ENCODE measurements around the gene XYLT1. TPM values are rescaled to one million over a fixed set of nuclear protein-coding genes. Genes with fewer than 3 reads are reported as not detected.

The XYLT1 gene
- total RNA-seq, 1 experiment from 2014 or later, result 25.0 TPM

DNA sequence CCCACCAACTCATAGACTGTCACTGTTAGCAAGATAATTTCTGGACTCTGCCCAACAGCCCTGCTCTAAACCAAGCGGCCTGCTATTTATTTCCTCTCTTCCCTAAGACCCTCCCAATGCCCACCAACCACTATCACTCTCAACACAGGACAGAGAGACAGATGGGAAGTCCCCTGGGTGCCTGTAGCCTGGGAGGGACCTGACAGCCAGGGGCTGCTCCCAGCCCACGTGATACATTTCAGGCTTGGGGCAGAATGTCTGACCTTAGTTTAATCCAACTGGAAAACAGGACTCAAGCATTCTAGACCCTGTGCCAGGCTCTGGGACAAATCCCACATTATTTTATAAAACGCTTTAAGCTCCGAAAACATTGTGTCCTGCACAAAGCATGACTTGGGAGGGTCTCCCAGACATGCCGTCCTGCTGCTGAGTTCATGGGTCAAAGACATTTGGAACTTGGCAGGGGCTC, 23.6 kb downstream of the XYLT1 start:
- peak overlapping the region; percentile 63; the same call in 1 of the 2 replicates for H3K27ac Mint-ChIP-seq
- TF ChIP-seq, protein P1, sequence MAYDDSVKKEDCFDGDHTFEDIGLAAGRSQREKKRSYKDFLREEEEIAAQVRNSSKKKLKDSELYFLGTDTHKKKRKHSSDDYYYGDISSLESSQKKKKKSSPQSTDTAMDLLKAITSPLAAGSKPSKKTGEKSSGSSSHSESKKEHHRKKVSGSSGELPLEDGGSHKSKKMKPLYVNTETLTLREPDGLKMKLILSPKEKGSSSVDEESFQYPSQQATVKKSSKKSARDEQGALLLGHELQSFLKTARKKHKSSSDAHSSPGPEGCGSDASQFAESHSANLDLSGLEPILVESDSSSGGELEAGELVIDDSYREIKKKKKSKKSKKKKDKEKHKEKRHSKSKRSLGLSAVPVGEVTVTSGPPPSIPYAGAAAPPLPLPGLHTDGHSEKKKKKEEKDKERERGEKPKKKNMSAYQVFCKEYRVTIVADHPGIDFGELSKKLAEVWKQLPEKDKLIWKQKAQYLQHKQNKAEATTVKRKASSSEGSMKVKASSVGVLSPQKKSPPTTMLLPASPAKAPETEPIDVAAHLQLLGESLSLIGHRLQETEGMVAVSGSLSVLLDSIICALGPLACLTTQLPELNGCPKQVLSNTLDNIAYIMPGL (CRISPR knock-in tag; IDR thresholded peaks at IDR 0.05), result no peak
- TF ChIP-seq ZNF263 (CRISPR knock-in tag; IDR thresholded peaks at IDR 0.05; ENCODE audit: low read depth) (no peak), ETV6 (CRISPR knock-in tag; IDR thresholded peaks at IDR 0.05) (no peak)
- TF ChIP-seq, protein P2, sequence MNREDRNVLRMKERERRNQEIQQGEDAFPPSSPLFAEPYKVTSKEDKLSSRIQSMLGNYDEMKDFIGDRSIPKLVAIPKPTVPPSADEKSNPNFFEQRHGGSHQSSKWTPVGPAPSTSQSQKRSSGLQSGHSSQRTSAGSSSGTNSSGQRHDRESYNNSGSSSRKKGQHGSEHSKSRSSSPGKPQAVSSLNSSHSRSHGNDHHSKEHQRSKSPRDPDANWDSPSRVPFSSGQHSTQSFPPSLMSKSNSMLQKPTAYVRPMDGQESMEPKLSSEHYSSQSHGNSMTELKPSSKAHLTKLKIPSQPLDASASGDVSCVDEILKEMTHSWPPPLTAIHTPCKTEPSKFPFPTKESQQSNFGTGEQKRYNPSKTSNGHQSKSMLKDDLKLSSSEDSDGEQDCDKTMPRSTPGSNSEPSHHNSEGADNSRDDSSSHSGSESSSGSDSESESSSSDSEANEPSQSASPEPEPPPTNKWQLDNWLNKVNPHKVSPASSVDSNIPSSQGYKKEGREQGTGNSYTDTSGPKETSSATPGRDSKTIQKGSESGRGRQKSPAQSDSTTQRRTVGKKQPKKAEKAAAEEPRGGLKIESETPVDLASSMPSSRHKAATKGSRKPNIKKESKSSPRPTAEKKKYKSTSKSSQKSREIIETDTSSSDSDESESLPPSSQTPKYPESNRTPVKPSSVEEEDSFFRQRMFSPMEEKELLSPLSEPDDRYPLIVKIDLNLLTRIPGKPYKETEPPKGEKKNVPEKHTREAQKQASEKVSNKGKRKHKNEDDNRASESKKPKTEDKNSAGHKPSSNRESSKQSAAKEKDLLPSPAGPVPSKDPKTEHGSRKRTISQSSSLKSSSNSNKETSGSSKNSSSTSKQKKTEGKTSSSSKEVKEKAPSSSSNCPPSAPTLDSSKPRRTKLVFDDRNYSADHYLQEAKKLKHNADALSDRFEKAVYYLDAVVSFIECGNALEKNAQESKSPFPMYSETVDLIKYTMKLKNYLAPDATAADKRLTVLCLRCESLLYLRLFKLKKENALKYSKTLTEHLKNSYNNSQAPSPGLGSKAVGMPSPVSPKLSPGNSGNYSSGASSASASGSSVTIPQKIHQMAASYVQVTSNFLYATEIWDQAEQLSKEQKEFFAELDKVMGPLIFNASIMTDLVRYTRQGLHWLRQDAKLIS (CRISPR knock-in tag; IDR thresholded peaks at IDR 0.05; ENCODE audit: borderline replicate concordance), result no peak
- H3K9me3 Mint-ChIP-seq, result peaks cover 3% of the 10 kb centered on the region; the same call in 1 of the 2 replicates
- peaks cover 32% of the 10 kb centered on the region for H3K4me1 Mint-ChIP-seq
- ATAC-seq, result no peak
- no peak overlapping the region for H3K4me3 Mint-ChIP-seq
- DNase-seq (ENCODE audit: low spot score), result no peak
- CTCF ChIA-PET, result no interaction called here
- POLR2A ChIA-PET, result no interaction called here
- H3K36me3 Mint-ChIP-seq, result peaks cover 15% of the 10 kb centered on the region
- H3K27me3 Mint-ChIP-seq (ENCODE audit: low read depth), result no peaks in the 10 kb centered on the region

DNA sequence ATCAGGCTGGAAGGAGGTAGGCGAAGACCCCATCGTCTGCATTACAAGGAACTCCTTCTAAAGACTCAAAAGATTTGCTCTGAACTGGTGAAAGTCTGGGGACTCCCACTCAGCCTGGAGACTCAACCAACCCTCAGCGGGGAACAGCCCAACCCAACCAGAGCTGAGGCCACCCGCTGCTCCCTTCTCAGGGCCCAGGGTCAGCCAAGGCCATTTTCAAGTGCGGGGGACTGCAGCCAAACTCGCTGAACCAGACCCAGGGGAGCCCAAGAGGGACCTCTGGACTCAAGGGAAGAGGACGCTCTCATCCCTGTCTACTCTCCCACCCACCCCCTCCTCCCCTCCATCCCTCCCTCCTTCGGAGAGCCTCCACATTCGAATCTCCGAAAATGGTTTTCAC, 24.1 kb downstream of the XYLT1 start:
- H3K36me3 Mint-ChIP-seq, result peaks cover 15% of the 10 kb centered on the region

More for the DNA sequence above, 24.1 kb downstream of the XYLT1 start:
- Mint-ChIP-seq H3K9me3 (peaks cover 3% of the 10 kb centered on the region; the same call in 1 of the 2 replicates), H3K4me1 (peaks cover 30% of the 10 kb centered on the region), H3K27ac (no peak overlapping the region; the same call in 1 of the 2 replicates), H3K27me3 (ENCODE audit: low read depth) (no peaks in the 10 kb centered on the region), H3K4me3 (no peak overlapping the region)
- no peak for DNase-seq (ENCODE audit: low spot score)
- ChIA-PET CTCF (no interaction called here), POLR2A (no interaction called here)
- TF ChIP-seq NR3C1 (CRISPR knock-in tag; conservative IDR thresholded peaks at IDR 0.05; ENCODE audit: low read depth) (no peak), ZNF416 (CRISPR knock-in tag; IDR thresholded peaks at IDR 0.05) (no peak), TP53 (CRISPR knock-in tag; IDR thresholded peaks at IDR 0.05) (no peak), CREM (CRISPR knock-in tag; IDR thresholded peaks at IDR 0.05) (no peak), CBFB (CRISPR knock-in tag; IDR thresholded peaks at IDR 0.05; ENCODE audit: low read depth) (no peak), MXD4 (CRISPR knock-in tag; IDR thresholded peaks at IDR 0.05; ENCODE audit: borderline replicate concordance) (no peak), GABPB1 (CRISPR knock-in tag; IDR thresholded peaks at IDR 0.05) (no peak), NR2C2 (CRISPR knock-in tag; IDR thresholded peaks at IDR 0.05) (no peak), SMAD3 (CRISPR knock-in tag; IDR thresholded peaks at IDR 0.05; ENCODE audit: borderline replicate concordance) (no peak), ZNF423 (CRISPR knock-in tag; IDR thresholded peaks at IDR 0.05) (no peak), EMX1 (CRISPR knock-in tag; IDR thresholded peaks at IDR 0.05) (no peak)
- TF ChIP-seq, protein P3, sequence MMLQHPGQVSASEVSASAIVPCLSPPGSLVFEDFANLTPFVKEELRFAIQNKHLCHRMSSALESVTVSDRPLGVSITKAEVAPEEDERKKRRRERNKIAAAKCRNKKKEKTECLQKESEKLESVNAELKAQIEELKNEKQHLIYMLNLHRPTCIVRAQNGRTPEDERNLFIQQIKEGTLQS (CRISPR knock-in tag; conservative IDR thresholded peaks at IDR 0.05), result no peak
- TF ChIP-seq, protein P4, sequence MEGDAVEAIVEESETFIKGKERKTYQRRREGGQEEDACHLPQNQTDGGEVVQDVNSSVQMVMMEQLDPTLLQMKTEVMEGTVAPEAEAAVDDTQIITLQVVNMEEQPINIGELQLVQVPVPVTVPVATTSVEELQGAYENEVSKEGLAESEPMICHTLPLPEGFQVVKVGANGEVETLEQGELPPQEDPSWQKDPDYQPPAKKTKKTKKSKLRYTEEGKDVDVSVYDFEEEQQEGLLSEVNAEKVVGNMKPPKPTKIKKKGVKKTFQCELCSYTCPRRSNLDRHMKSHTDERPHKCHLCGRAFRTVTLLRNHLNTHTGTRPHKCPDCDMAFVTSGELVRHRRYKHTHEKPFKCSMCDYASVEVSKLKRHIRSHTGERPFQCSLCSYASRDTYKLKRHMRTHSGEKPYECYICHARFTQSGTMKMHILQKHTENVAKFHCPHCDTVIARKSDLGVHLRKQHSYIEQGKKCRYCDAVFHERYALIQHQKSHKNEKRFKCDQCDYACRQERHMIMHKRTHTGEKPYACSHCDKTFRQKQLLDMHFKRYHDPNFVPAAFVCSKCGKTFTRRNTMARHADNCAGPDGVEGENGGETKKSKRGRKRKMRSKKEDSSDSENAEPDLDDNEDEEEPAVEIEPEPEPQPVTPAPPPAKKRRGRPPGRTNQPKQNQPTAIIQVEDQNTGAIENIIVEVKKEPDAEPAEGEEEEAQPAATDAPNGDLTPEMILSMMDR (IDR thresholded peaks at IDR 0.05), result no peak
- TF ChIP-seq, protein P5, sequence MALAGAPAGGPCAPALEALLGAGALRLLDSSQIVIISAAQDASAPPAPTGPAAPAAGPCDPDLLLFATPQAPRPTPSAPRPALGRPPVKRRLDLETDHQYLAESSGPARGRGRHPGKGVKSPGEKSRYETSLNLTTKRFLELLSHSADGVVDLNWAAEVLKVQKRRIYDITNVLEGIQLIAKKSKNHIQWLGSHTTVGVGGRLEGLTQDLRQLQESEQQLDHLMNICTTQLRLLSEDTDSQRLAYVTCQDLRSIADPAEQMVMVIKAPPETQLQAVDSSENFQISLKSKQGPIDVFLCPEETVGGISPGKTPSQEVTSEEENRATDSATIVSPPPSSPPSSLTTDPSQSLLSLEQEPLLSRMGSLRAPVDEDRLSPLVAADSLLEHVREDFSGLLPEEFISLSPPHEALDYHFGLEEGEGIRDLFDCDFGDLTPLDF (CRISPR knock-in tag; IDR thresholded peaks at IDR 0.05), result no peak
- TF ChIP-seq, protein P2 (CRISPR knock-in tag; IDR thresholded peaks at IDR 0.05; ENCODE audit: borderline replicate concordance), result no peak
- TF ChIP-seq, protein P6, sequence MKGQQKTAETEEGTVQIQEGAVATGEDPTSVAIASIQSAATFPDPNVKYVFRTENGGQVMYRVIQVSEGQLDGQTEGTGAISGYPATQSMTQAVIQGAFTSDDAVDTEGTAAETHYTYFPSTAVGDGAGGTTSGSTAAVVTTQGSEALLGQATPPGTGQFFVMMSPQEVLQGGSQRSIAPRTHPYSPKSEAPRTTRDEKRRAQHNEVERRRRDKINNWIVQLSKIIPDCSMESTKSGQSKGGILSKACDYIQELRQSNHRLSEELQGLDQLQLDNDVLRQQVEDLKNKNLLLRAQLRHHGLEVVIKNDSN (CRISPR knock-in tag; IDR thresholded peaks at IDR 0.05), result no peak
- peak; percentile 30; the same call in 1 of the 2 replicates for ATAC-seq
